Calu3 (cell line): ENCODE data around the gene GPX7. TPM values are rescaled to one million over a fixed set of nuclear protein-coding genes. Genes with fewer than 3 reads are reported as not detected.

Experiments
- BruUV-seq: library from RNA; stranded (reverse); fragments of 400-500 nt; replicated peaks from 2 replicates; lab custom pipeline; 2021; lab: Mats Ljungman, UMichigan
- CTCF ChIA-PET: fragments of 300-600 bp; sonication (Branson Sonifier 250); formaldehyde crosslinking; loops from one replicate; lab custom pipeline; 2022; ENCODE audit warnings: antibody characterized with exemption; lab: Charles Lee
- DNase-seq: peaks from one replicate; pipeline ENCODE4 v3.0.0; 2022
- H3K27ac Mint-ChIP-seq: one replicate; pipeline ENCODE4 v1.8.0; 2022; ENCODE audit warnings: mixed read lengths; ENCODE audit not compliant: unreplicated experiment
- H3K27me3 Mint-ChIP-seq: one replicate; pipeline ENCODE4 v1.8.0; 2022; ENCODE audit warnings: mixed read lengths; ENCODE audit not compliant: unreplicated experiment
- H3K36me3 Mint-ChIP-seq: one replicate; pipeline ENCODE4 v1.8.0; 2022; ENCODE audit warnings: mild to moderate bottlenecking, moderate library complexity, mixed read lengths; ENCODE audit not compliant: insufficient read depth, unreplicated experiment
- H3K4me1 Mint-ChIP-seq: one replicate; pipeline ENCODE4 v1.8.0; 2022; ENCODE audit warnings: mild to moderate bottlenecking, low read depth, mixed read lengths; ENCODE audit not compliant: unreplicated experiment
- H3K4me3 Mint-ChIP-seq: one replicate; pipeline ENCODE4 v1.8.0; 2022; ENCODE audit warnings: mild to moderate bottlenecking, low read depth, moderate library complexity, mixed read lengths; ENCODE audit not compliant: unreplicated experiment
- H3K9me3 Mint-ChIP-seq: one replicate; pipeline ENCODE4 v1.8.0; 2022; ENCODE audit warnings: low read depth, mixed read lengths; ENCODE audit not compliant: unreplicated experiment
- CTCF ChIP-seq: fragments of 200-600 bp; IDR thresholded peaks from one replicate; pipeline ENCODE4 v1.8.0; 2022; ENCODE audit warnings: antibody characterized with exemption; ENCODE audit not compliant: unreplicated experiment
- intact Hi-C: fragments of 100-400 bp; cut with micrococcal nuclease; formaldehyde crosslinking; loops from one replicate; pipeline ENCODE4 v1.10.0; 2022; ENCODE audit not compliant: unreplicated experiment
- total RNA-seq: library from RNA; stranded (reverse); gene quantifications from 2 replicates; pipeline ENCODE4 v1.2.3, GENCODE V29; 2022

Gene GPX7
- total RNA-seq, 1 experiment from 2014 or later: not detected

GRCh38 chr1:52645261-52645660 lies 43.1 kb downstream of the GPX7 start:
- CTCF ChIA-PET: interaction anchor here (0.6 to 0.7 kb wide), 3 partner anchors 10 to 144 kb away, joined by 3 read pairs; no protein-coding TSS in a partner anchor
- peaks cover 2% of the 10 kb centered on the region for H3K9me3 Mint-ChIP-seq

GRCh38 chr1:52651904-52652303 lies 49.7 kb downstream of the GPX7 start:
- Mint-ChIP-seq H3K27ac (no peak overlapping the region), H3K4me1 (peaks cover 8% of the 10 kb centered on the region), H3K27me3 (no peaks in the 10 kb centered on the region), H3K4me3 (no peak overlapping the region), H3K36me3 (no peaks in the 10 kb centered on the region), H3K9me3 (no peaks in the 10 kb centered on the region)
- CTCF ChIA-PET: interaction anchor here (0.6 kb wide), 1 partner anchor 17 kb away, joined by 3 read pairs; no protein-coding TSS in a partner anchor
- no peak for DNase-seq
- BruUV-seq: no TSS peak
- TF ChIP-seq CTCF: no peak
- intact Hi-C loops: no loop called here

More at GRCh38 chr1:52645261-52645660, 43.1 kb downstream of the GPX7 start:
- Mint-ChIP-seq H3K27ac (no peak overlapping the region), H3K4me3 (no peak overlapping the region), H3K36me3 (no peaks in the 10 kb centered on the region), H3K27me3 (peaks cover 8% of the 10 kb centered on the region), H3K4me1 (no peaks in the 10 kb centered on the region)
- no peak for TF ChIP-seq CTCF
- intact Hi-C loops: no loop called here
- no peak for DNase-seq
- no TSS peak for BruUV-seq

GRCh38 chr1:52653207-52653849 lies 51.2 kb downstream of the GPX7 start:
- CTCF ChIA-PET: interaction anchor here (0.7 kb wide), 1 partner anchor 11 kb away, joined by 3 read pairs; no protein-coding TSS in a partner anchor
- Mint-ChIP-seq H3K27ac (no peak overlapping the region), H3K27me3 (no peaks in the 10 kb centered on the region), H3K4me3 (no peak overlapping the region), H3K36me3 (no peaks in the 10 kb centered on the region), H3K9me3 (no peaks in the 10 kb centered on the region), H3K4me1 (peaks cover 8% of the 10 kb centered on the region)
- intact Hi-C loops: no loop called here
- TF ChIP-seq CTCF: no peak
- no TSS peak for BruUV-seq
- DNase-seq: no peak

GRCh38 chr1:52654063-52654462 lies 51.9 kb downstream of the GPX7 start:
- Mint-ChIP-seq H3K4me3 (no peak overlapping the region), H3K27me3 (no peaks in the 10 kb centered on the region), H3K36me3 (no peaks in the 10 kb centered on the region), H3K4me1 (peaks cover 8% of the 10 kb centered on the region), H3K27ac (no peak overlapping the region), H3K9me3 (no peaks in the 10 kb centered on the region)
- DNase-seq: no peak
- BruUV-seq: no TSS peak
- CTCF ChIA-PET: no interaction called here
- intact Hi-C loops: no loop called here
- no peak for TF ChIP-seq CTCF
